HepG2 (cell line): ENCODE measurements around the gene ZSCAN32. TPM values are rescaled to one million over a fixed set of nuclear protein-coding genes. Genes with fewer than 3 reads are reported as not detected.

Source experiments
- CREM ChIP-seq, 2 experiments: sonication (generic) in 1 of 2; formaldehyde crosslinking in 1 of 2; IDR thresholded peaks; 2 replicates each; pipeline versions ENCODE4 v1.4.0 to v1.6.1; 2016 to 2020; ENCODE audit warnings: antibody characterized with exemption in 1 of 2, mild to moderate bottlenecking in 1 of 2, missing genetic modification reagents in 1 of 2
- EED ChIP-seq: sonication (generic); formaldehyde crosslinking; IDR thresholded peaks from 2 replicates; pipeline ENCODE4 v1.5.0; 2020; ENCODE audit warnings: mild to moderate bottlenecking, missing genetic modification reagents
- KAT2B ChIP-seq: fragments of 150-350 bp; IDR thresholded peaks from 2 replicates; pipeline ENCODE4 v1.6.1; 2014; ENCODE audit warnings: low read depth, low read length, borderline replicate concordance
- NFE2 ChIP-seq: sonication (generic); formaldehyde crosslinking; IDR thresholded peaks from 2 replicates; pipeline ENCODE4 v1.4.0; 2020; ENCODE audit warnings: missing genetic modification reagents
- NPAS2 ChIP-seq: sonication (generic); formaldehyde crosslinking; IDR thresholded peaks from 2 replicates; pipeline ENCODE4 v1.8.0; 2022; ENCODE audit warnings: mild to moderate bottlenecking, missing genetic modification reagents, borderline replicate concordance
- NR1H2 ChIP-seq: sonication (generic); formaldehyde crosslinking; IDR thresholded peaks from 2 replicates; pipeline ENCODE4 v1.8.1; 2022; ENCODE audit warnings: low read depth, missing genetic modification reagents, borderline replicate concordance
- TCF7L2 ChIP-seq: IDR thresholded peaks from 2 replicates; pipeline ENCODE4 v1.6.1; 2011; ENCODE audit warnings: mild to moderate bottlenecking, low read depth, low read length, moderate library complexity
- U2AF2 ChIP-seq: fragments of 200-400 bp; formaldehyde crosslinking; IDR thresholded peaks from 2 replicates; pipeline ENCODE4 v1.6.1; 2017; ENCODE audit warnings: low read depth, mild to moderate bottlenecking, low read length
- ZBTB10 ChIP-seq: sonication (generic); formaldehyde crosslinking; IDR thresholded peaks from 2 replicates; pipeline ENCODE4 v1.4.0; 2020; ENCODE audit warnings: missing genetic modification reagents, borderline replicate concordance
- ZBTB4 ChIP-seq: sonication (generic); formaldehyde crosslinking; IDR thresholded peaks from 2 replicates; pipeline ENCODE4 v1.4.0; 2020; ENCODE audit warnings: missing genetic modification reagents, mild to moderate bottlenecking, borderline replicate concordance
- ZNF276 ChIP-seq: sonication (generic); formaldehyde crosslinking; IDR thresholded peaks from 2 replicates; pipeline ENCODE4 v1.4.0; 2020; ENCODE audit warnings: mild to moderate bottlenecking, low read depth, missing genetic modification reagents
- ZNF281 ChIP-seq: sonication (generic); formaldehyde crosslinking; IDR thresholded peaks from 2 replicates; pipeline ENCODE4 v1.4.0; 2020; ENCODE audit warnings: missing genetic modification reagents, borderline replicate concordance
- ZNF34 ChIP-seq: sonication (generic); formaldehyde crosslinking; IDR thresholded peaks from 2 replicates; pipeline ENCODE4 v1.4.0; 2020; ENCODE audit warnings: mild to moderate bottlenecking, missing genetic modification reagents, borderline replicate concordance
- ZNF558 ChIP-seq: sonication (generic); formaldehyde crosslinking; IDR thresholded peaks from 2 replicates; pipeline ENCODE4 v1.9.0; 2022; ENCODE audit warnings: mild to moderate bottlenecking, missing genetic modification reagents, borderline replicate concordance
- ZNF567 ChIP-seq: sonication (generic); formaldehyde crosslinking; IDR thresholded peaks from 2 replicates; pipeline ENCODE4 v1.8.1; 2023; ENCODE audit warnings: mild to moderate bottlenecking, missing genetic modification reagents, borderline replicate concordance
- ZNF883 ChIP-seq: sonication (generic); formaldehyde crosslinking; IDR thresholded peaks from 2 replicates; pipeline ENCODE4 v1.5.1; 2020; ENCODE audit warnings: mild to moderate bottlenecking, missing genetic modification reagents; ENCODE audit errors: not compliant biosample characterization
- polyA plus RNA-seq, 8 experiments: library from polyadenylated mRNA; depleted of rRNA in 3 of 8; stranded (reverse) in 7 of 8; unstranded in 1 of 8; fragments of >200 nt; fragmentation: Illumina TruSeq in 4 of 8; extraction: Trizol in 4 of 8; gene quantifications; 2 replicates each; pipeline versions ENCODE4 v1.2.1 to v1.2.3, GENCODE V29; 2011 to 2016; ENCODE audit warnings: low read depth in 4 of 8, missing spikeins in 1 of 8, mixed read lengths in 1 of 8; ENCODE audit not compliant: insufficient read depth in 1 of 8
- total RNA-seq, 5 experiments: library from RNA; depleted of rRNA; stranded (reverse); fragments of >200 nt; fragmentation: Illumina TruSeq; extraction: Trizol; gene quantifications; 2 replicates each; pipeline ENCODE4 v1.2.3, GENCODE V29; 2016; ENCODE audit warnings: low read depth in 1 of 5

ZSCAN32 gene
- total and polyA plus RNA-seq, 2 of the 13 experiments (the other 11 are each of a cell fraction or from before 2014, with no cell fraction given) = 10.7 to 12.8 TPM

- peak; percentile 77 for TF ChIP-seq ZNF281 (CRISPR knock-in tag)
- peak; percentile 92; the same call in 1 of the 2 replicates for TF ChIP-seq NR1H2 (CRISPR knock-in tag)
- TF ChIP-seq ZBTB10 (CRISPR knock-in tag) = peak; percentile 58
- no peak for TF ChIP-seq NFE2
- peak; percentile 52 for TF ChIP-seq ZNF883 (CRISPR knock-in tag)
- peak; percentile 71; the same call in 1 of the 2 replicates for TF ChIP-seq EED (CRISPR knock-in tag)
- TF ChIP-seq ZNF567 = no peak; the same call in 1 of the 2 replicates
- no peak for TF ChIP-seq TCF7L2
- TF ChIP-seq NPAS2 (CRISPR knock-in tag) = no peak
- TF ChIP-seq ZBTB4 (CRISPR knock-in tag) = peak; percentile 79
- TF ChIP-seq KAT2B = no peak
- no peak for TF ChIP-seq U2AF2
- 0 out of 2 replicates have a peak, but pooled peaks have one; percentile 0 for TF ChIP-seq ZNF276 (CRISPR knock-in tag)
- no peak for TF ChIP-seq ZNF34 (CRISPR knock-in tag)
- TF ChIP-seq ZNF558 (CRISPR knock-in tag) = peak; percentile 87; the same call in 1 of the 2 replicates
- TF ChIP-seq CREM (IDR thresholded peaks at IDR 0.05) = peak; percentile 87
- TF ChIP-seq CREM (CRISPR knock-in tag; IDR thresholded peaks at IDR 0.05) = no peak
Observed at GRCh38 chr16:3400779-3401688, at the start of gene ZSCAN32, which contains the start of gene ZNF174 (continued).
